ENCODE results near the gene CXorf66.
"Not testable (repeated sequence)": the region's sequence is repeated elsewhere in the genome, so short reads cannot be mapped to it uniquely, and the experiment has no call there.

- TF ChIP-seq CTCF, POLR2A (IDR thresholded peaks at IDR 0.05): not testable (repeated sequence)
These were observed 4.2 kb downstream of the CXorf66 start for GRCh38 chrX:139961091-139961490.

Data from ovary (tissue), 3 donors.